ENCODE data around the gene HK1. TPM values are rescaled to one million over a fixed set of nuclear protein-coding genes. Genes with fewer than 3 reads are reported as not detected.

HK1 gene
- total RNA-seq, 1 experiment from 2014 or later = 219 TPM

DNA sequence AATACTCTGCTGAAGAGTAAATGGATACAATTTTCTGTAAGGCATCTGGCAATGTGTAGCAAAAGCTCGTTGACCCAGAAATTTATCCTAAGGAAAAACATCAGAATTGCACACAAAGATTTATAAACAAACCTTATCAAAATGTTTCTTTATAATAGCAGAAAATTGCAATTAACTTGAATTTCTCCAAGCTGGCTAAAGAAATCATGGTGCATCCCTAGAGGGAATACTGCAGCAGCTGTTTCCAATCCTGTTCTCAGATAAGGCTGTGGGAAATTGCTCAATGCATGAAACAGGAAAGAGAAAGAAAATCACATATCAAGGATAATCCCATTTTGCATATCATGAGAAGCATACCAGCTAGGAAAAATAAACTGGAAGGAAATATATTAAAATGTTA lies 119.7 kb downstream of the HK1 start (continued):
- TF ChIP-seq, protein P1, sequence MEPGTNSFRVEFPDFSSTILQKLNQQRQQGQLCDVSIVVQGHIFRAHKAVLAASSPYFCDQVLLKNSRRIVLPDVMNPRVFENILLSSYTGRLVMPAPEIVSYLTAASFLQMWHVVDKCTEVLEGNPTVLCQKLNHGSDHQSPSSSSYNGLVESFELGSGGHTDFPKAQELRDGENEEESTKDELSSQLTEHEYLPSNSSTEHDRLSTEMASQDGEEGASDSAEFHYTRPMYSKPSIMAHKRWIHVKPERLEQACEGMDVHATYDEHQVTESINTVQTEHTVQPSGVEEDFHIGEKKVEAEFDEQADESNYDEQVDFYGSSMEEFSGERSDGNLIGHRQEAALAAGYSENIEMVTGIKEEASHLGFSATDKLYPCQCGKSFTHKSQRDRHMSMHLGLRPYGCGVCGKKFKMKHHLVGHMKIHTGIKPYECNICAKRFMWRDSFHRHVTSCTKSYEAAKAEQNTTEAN (CRISPR knock-in tag; IDR thresholded peaks at IDR 0.05) = no peak
- TF ChIP-seq, protein P2, sequence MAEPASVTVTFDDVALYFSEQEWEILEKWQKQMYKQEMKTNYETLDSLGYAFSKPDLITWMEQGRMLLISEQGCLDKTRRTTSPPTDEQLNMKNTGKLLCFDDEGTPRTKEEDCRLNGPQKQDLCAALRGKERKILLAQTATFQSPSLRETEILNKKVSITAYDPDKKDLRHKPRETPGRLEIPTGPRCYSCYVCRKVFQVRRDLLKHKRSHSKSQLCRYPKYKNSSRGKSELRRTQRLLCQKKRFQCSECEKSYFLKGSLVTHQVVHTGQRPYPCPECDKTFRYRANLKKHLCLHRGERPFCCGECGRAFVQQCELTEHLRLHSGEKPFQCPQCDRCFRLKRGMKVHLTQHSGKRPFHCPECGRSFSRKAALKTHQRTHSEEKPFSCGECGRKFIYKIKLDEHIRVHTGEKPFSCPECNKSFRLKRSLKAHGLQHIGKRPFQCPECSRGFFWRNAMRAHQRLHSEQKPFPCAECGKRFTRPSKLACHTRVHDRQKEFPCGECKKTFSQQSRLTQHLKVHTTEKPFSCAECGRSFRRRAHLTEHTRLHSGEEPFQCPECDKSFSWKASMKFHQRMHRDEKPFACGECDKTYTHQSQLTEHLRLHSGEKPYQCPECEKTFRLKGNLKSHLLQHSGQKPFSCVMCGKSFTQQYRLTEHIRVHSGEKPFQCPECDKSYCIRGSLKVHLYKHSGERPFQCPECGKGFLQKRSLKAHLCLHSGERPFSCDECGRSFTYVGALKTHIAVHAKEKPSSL (CRISPR knock-in tag; conservative IDR thresholded peaks at IDR 0.05) = no peak
- no peak for TF ChIP-seq ZNF396 (CRISPR knock-in tag; IDR thresholded peaks at IDR 0.05; ENCODE audit: borderline replicate concordance)
- TF ChIP-seq, protein P3, sequence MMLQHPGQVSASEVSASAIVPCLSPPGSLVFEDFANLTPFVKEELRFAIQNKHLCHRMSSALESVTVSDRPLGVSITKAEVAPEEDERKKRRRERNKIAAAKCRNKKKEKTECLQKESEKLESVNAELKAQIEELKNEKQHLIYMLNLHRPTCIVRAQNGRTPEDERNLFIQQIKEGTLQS (CRISPR knock-in tag; conservative IDR thresholded peaks at IDR 0.05) = no peak

DNA sequence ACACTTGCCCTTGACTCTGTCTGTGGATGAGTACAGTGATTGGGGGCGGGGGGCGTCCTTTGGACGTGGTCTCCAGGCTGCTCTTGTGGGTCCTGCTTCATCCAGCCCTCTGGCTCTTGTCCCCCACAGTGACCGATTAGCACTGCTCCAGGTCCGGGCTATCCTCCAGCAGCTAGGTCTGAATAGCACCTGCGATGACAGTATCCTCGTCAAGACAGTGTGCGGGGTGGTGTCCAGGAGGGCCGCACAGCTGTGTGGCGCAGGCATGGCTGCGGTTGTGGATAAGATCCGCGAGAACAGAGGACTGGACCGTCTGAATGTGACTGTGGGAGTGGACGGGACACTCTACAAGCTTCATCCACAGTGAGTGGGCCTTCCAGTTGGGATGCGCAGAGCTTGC lies 120.2 kb downstream of the HK1 start:
- H3K36me3 Mint-ChIP-seq = peaks cover 72% of the 10 kb centered on the region
- ChIA-PET POLR2A (no interaction called here), CTCF (interaction anchor here (0.7 to 2.2 kb wide), 3 partner anchors 8 to 85 kb away, joined by 3 to 9 read pairs (median 5); no protein-coding TSS in a partner anchor)
- no peak overlapping the region for H3K27ac Mint-ChIP-seq
- no peaks in the 10 kb centered on the region for H3K27me3 Mint-ChIP-seq (ENCODE audit: low read depth)
- ATAC-seq (no peak), DNase-seq (ENCODE audit: low spot score) (no peak)
- no peaks in the 10 kb centered on the region for H3K4me1 Mint-ChIP-seq
- H3K9me3 Mint-ChIP-seq = no peaks in the 10 kb centered on the region
- H3K4me3 Mint-ChIP-seq = no peak overlapping the region
- TF ChIP-seq FOXK1 (CRISPR knock-in tag; IDR thresholded peaks at IDR 0.05) (no peak), SOX15 (CRISPR knock-in tag; IDR thresholded peaks at IDR 0.05) (no peak), HMGA2 (CRISPR knock-in tag; IDR thresholded peaks at IDR 0.05) (no peak)
- TF ChIP-seq, protein P4, sequence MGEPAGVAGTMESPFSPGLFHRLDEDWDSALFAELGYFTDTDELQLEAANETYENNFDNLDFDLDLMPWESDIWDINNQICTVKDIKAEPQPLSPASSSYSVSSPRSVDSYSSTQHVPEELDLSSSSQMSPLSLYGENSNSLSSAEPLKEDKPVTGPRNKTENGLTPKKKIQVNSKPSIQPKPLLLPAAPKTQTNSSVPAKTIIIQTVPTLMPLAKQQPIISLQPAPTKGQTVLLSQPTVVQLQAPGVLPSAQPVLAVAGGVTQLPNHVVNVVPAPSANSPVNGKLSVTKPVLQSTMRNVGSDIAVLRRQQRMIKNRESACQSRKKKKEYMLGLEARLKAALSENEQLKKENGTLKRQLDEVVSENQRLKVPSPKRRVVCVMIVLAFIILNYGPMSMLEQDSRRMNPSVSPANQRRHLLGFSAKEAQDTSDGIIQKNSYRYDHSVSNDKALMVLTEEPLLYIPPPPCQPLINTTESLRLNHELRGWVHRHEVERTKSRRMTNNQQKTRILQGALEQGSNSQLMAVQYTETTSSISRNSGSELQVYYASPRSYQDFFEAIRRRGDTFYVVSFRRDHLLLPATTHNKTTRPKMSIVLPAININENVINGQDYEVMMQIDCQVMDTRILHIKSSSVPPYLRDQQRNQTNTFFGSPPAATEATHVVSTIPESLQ (CRISPR knock-in tag; IDR thresholded peaks at IDR 0.05) = no peak

DNA sequence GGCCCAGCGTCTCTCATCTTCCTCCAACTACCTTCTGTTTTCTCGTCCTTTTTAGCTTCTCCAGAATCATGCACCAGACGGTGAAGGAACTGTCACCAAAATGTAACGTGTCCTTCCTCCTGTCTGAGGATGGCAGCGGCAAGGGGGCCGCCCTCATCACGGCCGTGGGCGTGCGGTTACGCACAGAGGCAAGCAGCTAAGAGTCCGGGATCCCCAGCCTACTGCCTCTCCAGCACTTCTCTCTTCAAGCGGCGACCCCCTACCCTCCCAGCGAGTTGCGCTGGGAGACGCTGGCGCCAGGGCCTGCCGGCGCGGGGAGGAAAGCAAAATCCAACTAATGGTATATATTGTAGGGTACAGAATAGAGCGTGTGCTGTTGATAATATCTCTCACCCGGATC lies 122.6 kb downstream of the HK1 start:
- Mint-ChIP-seq H3K27me3 (ENCODE audit: low read depth) (no peaks in the 10 kb centered on the region), H3K36me3 (peaks cover 63% of the 10 kb centered on the region), H3K4me1 (peaks cover 15% of the 10 kb centered on the region), H3K4me3 (no peak overlapping the region), H3K9me3 (no peaks in the 10 kb centered on the region), H3K27ac (no peak overlapping the region)
- ChIA-PET POLR2A (interaction anchor here (0.6 kb wide), 1 partner anchor 44 kb away, joined by 4 read pairs; no protein-coding TSS in a partner anchor), CTCF (no interaction called here)
- ATAC-seq (no peak), DNase-seq (ENCODE audit: low spot score) (no peak)
- TF ChIP-seq ZNF232 (CRISPR knock-in tag; IDR thresholded peaks at IDR 0.05) (no peak), CREB1 (CRISPR knock-in tag; IDR thresholded peaks at IDR 0.05) (no peak), RORB (CRISPR knock-in tag; IDR thresholded peaks at IDR 0.05) (no peak), SMAD4 (CRISPR knock-in tag; IDR thresholded peaks at IDR 0.05) (no peak), NFYB (CRISPR knock-in tag; conservative IDR thresholded peaks at IDR 0.05; ENCODE audit: low read depth) (no peak), ZNF317 (CRISPR knock-in tag; IDR thresholded peaks at IDR 0.05; ENCODE audit: borderline replicate concordance, low read depth) (no peak), ETV6 (CRISPR knock-in tag; IDR thresholded peaks at IDR 0.05) (no peak), SOX15 (CRISPR knock-in tag; IDR thresholded peaks at IDR 0.05) (no peak), FOXK1 (CRISPR knock-in tag; IDR thresholded peaks at IDR 0.05) (no peak), ZBTB21 (CRISPR knock-in tag; IDR thresholded peaks at IDR 0.05; ENCODE audit: borderline replicate concordance) (no peak), ZNF671 (CRISPR knock-in tag; IDR thresholded peaks at IDR 0.05) (no peak)
- TF ChIP-seq, protein P5, sequence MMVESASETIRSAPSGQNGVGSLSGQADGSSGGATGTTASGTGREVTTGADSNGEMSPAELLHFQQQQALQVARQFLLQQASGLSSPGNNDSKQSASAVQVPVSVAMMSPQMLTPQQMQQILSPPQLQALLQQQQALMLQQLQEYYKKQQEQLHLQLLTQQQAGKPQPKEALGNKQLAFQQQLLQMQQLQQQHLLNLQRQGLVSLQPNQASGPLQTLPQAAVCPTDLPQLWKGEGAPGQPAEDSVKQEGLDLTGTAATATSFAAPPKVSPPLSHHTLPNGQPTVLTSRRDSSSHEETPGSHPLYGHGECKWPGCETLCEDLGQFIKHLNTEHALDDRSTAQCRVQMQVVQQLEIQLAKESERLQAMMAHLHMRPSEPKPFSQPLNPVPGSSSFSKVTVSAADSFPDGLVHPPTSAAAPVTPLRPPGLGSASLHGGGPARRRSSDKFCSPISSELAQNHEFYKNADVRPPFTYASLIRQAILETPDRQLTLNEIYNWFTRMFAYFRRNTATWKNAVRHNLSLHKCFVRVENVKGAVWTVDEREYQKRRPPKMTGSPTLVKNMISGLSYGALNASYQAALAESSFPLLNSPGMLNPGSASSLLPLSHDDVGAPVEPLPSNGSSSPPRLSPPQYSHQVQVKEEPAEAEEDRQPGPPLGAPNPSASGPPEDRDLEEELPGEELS (CRISPR knock-in tag; IDR thresholded peaks at IDR 0.05) = no peak
- TF ChIP-seq, protein P4 (CRISPR knock-in tag; IDR thresholded peaks at IDR 0.05) = no peak
- TF ChIP-seq, protein P6, sequence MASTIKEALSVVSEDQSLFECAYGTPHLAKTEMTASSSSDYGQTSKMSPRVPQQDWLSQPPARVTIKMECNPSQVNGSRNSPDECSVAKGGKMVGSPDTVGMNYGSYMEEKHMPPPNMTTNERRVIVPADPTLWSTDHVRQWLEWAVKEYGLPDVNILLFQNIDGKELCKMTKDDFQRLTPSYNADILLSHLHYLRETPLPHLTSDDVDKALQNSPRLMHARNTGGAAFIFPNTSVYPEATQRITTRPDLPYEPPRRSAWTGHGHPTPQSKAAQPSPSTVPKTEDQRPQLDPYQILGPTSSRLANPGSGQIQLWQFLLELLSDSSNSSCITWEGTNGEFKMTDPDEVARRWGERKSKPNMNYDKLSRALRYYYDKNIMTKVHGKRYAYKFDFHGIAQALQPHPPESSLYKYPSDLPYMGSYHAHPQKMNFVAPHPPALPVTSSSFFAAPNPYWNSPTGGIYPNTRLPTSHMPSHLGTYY (CRISPR knock-in tag; IDR thresholded peaks at IDR 0.05) = no peak
- TF ChIP-seq, protein P7, sequence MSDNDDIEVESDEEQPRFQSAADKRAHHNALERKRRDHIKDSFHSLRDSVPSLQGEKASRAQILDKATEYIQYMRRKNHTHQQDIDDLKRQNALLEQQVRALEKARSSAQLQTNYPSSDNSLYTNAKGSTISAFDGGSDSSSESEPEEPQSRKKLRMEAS (CRISPR knock-in tag; IDR thresholded peaks at IDR 0.05) = no peak
